ENCODE results near the gene GJA4. TPM values are rescaled to one million over a fixed set of nuclear protein-coding genes. Genes with fewer than 3 reads are reported as not detected.
"Not testable (repeated sequence)": the region's sequence is repeated elsewhere in the genome, so short reads cannot be mapped to it uniquely, and the experiment has no call there.

GJA4 gene
- total RNA-seq, 1 donor from 2014 or later = 48.0 TPM

DNA sequence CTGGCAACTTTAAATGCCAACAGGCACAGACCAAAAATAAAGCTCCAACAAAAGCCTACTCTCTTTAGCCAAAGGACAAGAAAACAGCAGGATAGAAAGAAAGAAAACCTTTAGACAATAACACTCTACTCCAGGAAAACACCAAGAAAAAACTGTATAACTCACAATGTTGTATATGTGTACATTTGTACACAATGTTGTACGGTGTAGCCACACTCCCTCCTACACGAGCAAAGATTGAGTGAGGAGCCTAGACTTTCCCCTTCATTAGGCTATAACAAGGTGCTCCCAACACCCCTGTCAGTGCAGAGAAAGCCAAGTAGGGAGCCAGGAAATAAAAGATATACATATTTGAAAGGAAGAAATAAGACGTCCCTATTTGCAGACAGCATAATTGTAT lies 24.0 kb downstream of the GJA4 start:
- TF ChIP-seq, protein P1, sequence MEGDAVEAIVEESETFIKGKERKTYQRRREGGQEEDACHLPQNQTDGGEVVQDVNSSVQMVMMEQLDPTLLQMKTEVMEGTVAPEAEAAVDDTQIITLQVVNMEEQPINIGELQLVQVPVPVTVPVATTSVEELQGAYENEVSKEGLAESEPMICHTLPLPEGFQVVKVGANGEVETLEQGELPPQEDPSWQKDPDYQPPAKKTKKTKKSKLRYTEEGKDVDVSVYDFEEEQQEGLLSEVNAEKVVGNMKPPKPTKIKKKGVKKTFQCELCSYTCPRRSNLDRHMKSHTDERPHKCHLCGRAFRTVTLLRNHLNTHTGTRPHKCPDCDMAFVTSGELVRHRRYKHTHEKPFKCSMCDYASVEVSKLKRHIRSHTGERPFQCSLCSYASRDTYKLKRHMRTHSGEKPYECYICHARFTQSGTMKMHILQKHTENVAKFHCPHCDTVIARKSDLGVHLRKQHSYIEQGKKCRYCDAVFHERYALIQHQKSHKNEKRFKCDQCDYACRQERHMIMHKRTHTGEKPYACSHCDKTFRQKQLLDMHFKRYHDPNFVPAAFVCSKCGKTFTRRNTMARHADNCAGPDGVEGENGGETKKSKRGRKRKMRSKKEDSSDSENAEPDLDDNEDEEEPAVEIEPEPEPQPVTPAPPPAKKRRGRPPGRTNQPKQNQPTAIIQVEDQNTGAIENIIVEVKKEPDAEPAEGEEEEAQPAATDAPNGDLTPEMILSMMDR (IDR thresholded peaks at IDR 0.05; ENCODE audit: unreplicated experiment) = no peak
- no peaks in the 10 kb centered on the region for H3K27me3 Mint-ChIP-seq
- no peaks in the 10 kb centered on the region for H3K9me3 Mint-ChIP-seq (ENCODE audit: low read depth)
- no peaks in the 10 kb centered on the region for H3K36me3 Mint-ChIP-seq (ENCODE audit: insufficient read depth)
- no peak overlapping the region for H3K27ac Mint-ChIP-seq
- H3K4me1 Mint-ChIP-seq (ENCODE audit: low read depth) = peaks cover 12% of the 10 kb centered on the region
- no peak for DNase-seq (ENCODE audit: low spot score, unreplicated experiment)
- H3K4me3 Mint-ChIP-seq (ENCODE audit: low read depth) = no peak overlapping the region

DNA sequence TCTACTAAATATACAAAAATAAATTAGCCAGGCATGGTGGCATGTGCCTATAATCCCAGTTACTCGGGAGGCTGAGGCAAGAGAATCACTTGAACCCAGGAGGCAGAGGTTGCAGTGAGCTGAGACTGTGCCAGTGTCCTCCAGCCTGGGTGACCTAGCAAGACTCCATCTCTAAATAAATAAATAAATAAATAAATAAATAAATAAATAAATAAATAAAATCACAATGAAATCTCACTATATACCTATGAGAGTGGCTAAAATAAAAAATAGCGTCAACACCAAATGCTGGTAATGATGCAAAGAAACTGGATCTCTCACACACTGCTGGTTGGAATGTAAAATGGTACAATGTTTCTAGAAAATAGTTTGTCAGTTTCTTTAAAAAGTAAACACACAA lies 26.1 kb downstream of the GJA4 start:
- H3K9me3 Mint-ChIP-seq (ENCODE audit: low read depth); H3K27ac Mint-ChIP-seq; H3K27me3 Mint-ChIP-seq; H3K36me3 Mint-ChIP-seq (ENCODE audit: insufficient read depth); H3K4me1 Mint-ChIP-seq (ENCODE audit: low read depth); DNase-seq (ENCODE audit: low spot score, unreplicated experiment); H3K4me3 Mint-ChIP-seq (ENCODE audit: low read depth): not testable (repeated sequence)

DNA sequence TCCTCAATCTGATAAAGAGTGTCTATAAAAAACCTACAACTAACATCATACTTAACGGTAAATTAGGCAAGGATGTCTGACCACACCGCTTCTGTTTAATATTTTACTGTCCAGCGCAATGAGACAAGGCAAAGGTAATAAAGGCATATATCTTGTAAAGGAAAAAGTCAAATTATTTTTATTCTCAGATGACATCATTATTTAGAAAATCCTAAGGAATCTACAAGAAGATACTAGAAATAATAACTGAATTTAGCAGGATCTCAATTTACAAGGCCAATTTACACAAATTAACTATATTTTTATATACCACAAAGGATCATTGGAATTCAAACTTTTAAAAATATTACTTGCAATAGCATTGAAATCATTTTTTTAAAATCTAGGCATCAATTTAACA lies 29.4 kb downstream of the GJA4 start:
- TF ChIP-seq, protein P1 (IDR thresholded peaks at IDR 0.05; ENCODE audit: unreplicated experiment) = no peak
- Mint-ChIP-seq H3K27me3 (no peaks in the 10 kb centered on the region), H3K4me3 (ENCODE audit: low read depth) (no peak overlapping the region), H3K27ac (no peak overlapping the region), H3K4me1 (ENCODE audit: low read depth) (peaks cover 27% of the 10 kb centered on the region), H3K9me3 (ENCODE audit: low read depth) (no peaks in the 10 kb centered on the region), H3K36me3 (ENCODE audit: insufficient read depth) (no peaks in the 10 kb centered on the region)
- DNase-seq (ENCODE audit: low spot score, unreplicated experiment) = no peak

DNA sequence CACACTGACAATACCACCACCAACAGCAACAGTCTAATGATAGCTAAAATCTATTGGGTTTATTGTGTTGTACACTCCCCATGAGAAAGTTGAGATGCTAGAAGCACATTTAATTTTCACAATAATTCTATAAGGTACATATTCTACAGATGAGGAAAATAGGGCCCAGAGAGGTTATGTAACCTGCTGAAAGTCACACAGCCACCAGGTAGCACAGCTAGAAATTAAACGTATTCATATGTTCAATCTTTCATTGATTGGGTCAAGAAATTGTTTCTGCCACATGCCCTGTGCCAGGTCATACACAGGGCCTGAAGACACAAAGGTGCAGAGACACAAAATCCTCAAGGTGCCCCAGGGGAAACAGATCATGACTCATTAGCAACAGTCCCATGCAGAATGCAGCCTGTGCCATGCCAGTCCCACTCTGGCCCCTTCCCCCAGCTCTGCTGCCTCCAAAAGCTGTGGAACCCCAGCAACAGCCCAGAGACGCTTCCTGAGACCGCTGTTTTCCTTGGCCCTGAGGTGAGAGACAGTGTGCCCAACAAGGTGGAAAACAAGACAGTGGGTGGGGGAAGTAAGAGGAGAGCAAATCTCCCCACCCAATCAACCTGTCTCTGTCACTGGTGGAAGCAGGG lies 32.1 kb downstream of the GJA4 start:
- TF ChIP-seq, protein P1 (IDR thresholded peaks at IDR 0.05; ENCODE audit: unreplicated experiment) = no peak
- H3K4me3 Mint-ChIP-seq (ENCODE audit: low read depth) = peak overlapping the region; percentile 44
- H3K27ac Mint-ChIP-seq = peak overlapping the region; percentile 88

DNA sequence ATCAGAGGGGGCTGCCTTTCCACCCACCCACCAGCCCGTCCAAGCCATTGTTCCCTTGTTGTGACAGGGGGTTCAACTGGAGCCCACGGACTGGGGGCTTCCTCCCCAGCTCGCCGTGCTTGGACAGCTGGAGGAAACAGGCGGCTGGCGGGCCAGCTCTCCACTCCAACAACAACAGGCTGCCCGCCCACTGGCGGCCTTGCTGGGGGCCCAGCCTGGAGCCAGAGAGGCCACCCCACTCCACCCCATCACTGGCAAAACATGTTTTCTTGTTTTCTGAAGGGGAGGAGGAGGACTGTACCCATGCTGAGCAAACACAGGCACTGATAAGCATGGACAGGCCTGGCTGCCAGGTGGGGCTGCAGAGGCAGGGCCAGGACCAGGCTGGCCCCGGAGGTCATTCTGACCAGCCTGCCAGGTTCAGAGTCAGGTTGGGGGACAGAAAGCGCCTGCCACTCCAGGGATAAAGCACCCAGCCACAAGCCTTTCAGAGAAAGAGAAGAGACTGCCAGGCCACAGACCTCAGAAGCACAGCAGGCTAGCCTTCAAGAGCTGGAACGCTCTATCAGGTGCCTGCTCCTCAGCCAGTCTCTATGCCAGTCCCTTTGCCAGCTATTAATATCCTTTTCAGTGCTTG lies 32.8 kb downstream of the GJA4 start:
- TF ChIP-seq, protein P1 (IDR thresholded peaks at IDR 0.05; ENCODE audit: unreplicated experiment) = no peak
- no peaks in the 10 kb centered on the region for H3K9me3 Mint-ChIP-seq (ENCODE audit: low read depth)

More for the DNA sequence above, 32.1 kb downstream of the GJA4 start:
- no peak for DNase-seq (ENCODE audit: low spot score, unreplicated experiment)
- H3K4me1 Mint-ChIP-seq (ENCODE audit: low read depth) = peaks cover 36% of the 10 kb centered on the region
- no peaks in the 10 kb centered on the region for H3K36me3 Mint-ChIP-seq (ENCODE audit: insufficient read depth)
- H3K27me3 Mint-ChIP-seq = no peaks in the 10 kb centered on the region
- no peaks in the 10 kb centered on the region for H3K9me3 Mint-ChIP-seq (ENCODE audit: low read depth)

More for the DNA sequence above, 32.8 kb downstream of the GJA4 start:
- H3K27me3 Mint-ChIP-seq = no peaks in the 10 kb centered on the region
- H3K36me3 Mint-ChIP-seq (ENCODE audit: insufficient read depth) = no peaks in the 10 kb centered on the region
- no peak overlapping the region for H3K4me3 Mint-ChIP-seq (ENCODE audit: low read depth)
- peaks cover 36% of the 10 kb centered on the region for H3K4me1 Mint-ChIP-seq (ENCODE audit: low read depth)
- peak; percentile 35 for DNase-seq (ENCODE audit: low spot score, unreplicated experiment)
- H3K27ac Mint-ChIP-seq = peak overlapping the region; percentile 88
